Choroid plexus epithelial cell (primary cell): ENCODE measurements around the gene OSGEPL1.
A peak's percentile ranks its signal among the peaks of the same experiment; 100 is the strongest.

Source experiments
- DNase-seq: peaks from one replicate; pipeline ENCODE4 v3.0.0-alpha.2; 2010; ENCODE audit warnings: low read depth
- H3K4me3 ChIP-seq: 2 replicates; pipeline ENCODE4 v1.5.1; 2011; ENCODE audit warnings: low read depth, mild to moderate bottlenecking, control low read depth, low read length, moderate library complexity
- TF ChIP-seq, protein P1 (sequence below): conservative IDR thresholded peaks from 2 replicates; pipeline ENCODE4 v1.5.1; 2011; ENCODE audit warnings: low read depth, mild to moderate bottlenecking, control low read depth, inconsistent platforms, low read length, moderate library complexity

OSGEPL1 gene

DNA sequence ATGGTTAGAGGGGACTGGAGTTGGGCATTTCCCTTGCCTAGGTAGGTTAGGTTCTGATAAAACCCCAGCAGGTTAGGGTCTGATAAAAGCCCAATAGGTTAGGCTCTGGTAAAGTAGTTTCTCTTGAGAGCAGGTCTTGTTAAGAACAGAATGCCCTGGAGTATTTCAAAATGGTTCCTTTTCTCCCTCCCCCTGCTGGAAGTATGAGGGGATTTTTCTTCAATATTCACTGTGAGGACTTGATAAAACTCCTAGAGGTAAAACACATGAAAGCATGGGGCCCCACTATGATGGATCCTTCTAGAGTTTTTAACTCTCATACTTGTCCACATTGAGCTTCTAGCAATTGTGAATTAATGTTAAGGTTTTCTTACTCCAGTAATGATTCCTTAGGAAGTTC is 60.5 kb downstream of the OSGEPL1 start:
- H3K4me3 ChIP-seq = no peak overlapping the region
- DNase-seq = peak; percentile 57
- TF ChIP-seq, protein P1, sequence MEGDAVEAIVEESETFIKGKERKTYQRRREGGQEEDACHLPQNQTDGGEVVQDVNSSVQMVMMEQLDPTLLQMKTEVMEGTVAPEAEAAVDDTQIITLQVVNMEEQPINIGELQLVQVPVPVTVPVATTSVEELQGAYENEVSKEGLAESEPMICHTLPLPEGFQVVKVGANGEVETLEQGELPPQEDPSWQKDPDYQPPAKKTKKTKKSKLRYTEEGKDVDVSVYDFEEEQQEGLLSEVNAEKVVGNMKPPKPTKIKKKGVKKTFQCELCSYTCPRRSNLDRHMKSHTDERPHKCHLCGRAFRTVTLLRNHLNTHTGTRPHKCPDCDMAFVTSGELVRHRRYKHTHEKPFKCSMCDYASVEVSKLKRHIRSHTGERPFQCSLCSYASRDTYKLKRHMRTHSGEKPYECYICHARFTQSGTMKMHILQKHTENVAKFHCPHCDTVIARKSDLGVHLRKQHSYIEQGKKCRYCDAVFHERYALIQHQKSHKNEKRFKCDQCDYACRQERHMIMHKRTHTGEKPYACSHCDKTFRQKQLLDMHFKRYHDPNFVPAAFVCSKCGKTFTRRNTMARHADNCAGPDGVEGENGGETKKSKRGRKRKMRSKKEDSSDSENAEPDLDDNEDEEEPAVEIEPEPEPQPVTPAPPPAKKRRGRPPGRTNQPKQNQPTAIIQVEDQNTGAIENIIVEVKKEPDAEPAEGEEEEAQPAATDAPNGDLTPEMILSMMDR = peak; percentile 52

DNA sequence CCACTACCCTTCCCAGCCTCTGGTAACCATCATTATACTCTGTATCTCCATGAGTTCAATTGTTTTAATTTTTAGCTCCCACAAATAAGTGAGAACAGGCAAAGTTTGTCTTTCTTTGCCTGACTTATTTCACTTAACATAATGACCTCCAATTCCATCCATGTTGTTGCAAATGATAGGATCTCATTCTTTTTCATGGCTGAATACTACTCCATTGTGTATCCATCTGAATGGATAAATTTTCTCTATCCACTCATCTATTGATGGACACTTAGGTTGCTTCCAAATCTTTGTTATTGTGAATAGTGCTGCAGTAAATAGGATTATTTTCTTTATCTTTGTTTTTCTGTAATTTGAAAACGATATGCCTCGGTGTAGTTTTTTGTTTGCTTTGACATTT is 61.9 kb downstream of the OSGEPL1 start:
- no peak for DNase-seq
- no peak overlapping the region for H3K4me3 ChIP-seq
- TF ChIP-seq, protein P1 = no peak

- TF ChIP-seq, protein P1 = peak; percentile 54
- DNase-seq = peak; percentile 71
- H3K4me3 ChIP-seq = no peak overlapping the region
Observed at GRCh38 chr2:189698020-189698887, 64.3 kb downstream of the OSGEPL1 start.
